Neural cell (in vitro differentiated cells): ENCODE data around the gene SNTB2. TPM values are rescaled to one million over a fixed set of nuclear protein-coding genes. Genes with fewer than 3 reads are reported as not detected.

ENCODE experiments used
- H2AFZ ChIP-seq: fragments of 200-600, 300-800 bp; sonication (generic), shearing (Covaris generic); 2 replicates; pipeline ENCODE4 v1.6.0; 2014; ENCODE audit warnings: low read depth, mild to moderate bottlenecking, antibody characterized with exemption, low read length, moderate library complexity
- H3F3A ChIP-seq: fragments of 200-600 bp; shearing (Covaris generic); 2 replicates; pipeline ENCODE4 v1.6.1; 2016; ENCODE audit warnings: mild to moderate bottlenecking, moderate library complexity, mixed read lengths, antibody characterized with exemption, low read length; ENCODE audit not compliant: insufficient read depth, poor library complexity, severe bottlenecking
- H3K27ac ChIP-seq: fragments of 200-600, 300-800 bp; sonication (generic), shearing (Covaris generic); 2 replicates; pipeline ENCODE4 v1.5.1; 2014; ENCODE audit warnings: mild to moderate bottlenecking, low read length, moderate library complexity
- H3K27me3 ChIP-seq: fragments of 300-800, 200-600 bp; sonication (generic), shearing (Covaris generic); 2 replicates; pipeline ENCODE4 v1.6.0; 2014; ENCODE audit warnings: mild to moderate bottlenecking, low read depth, low read length, moderate library complexity; ENCODE audit not compliant: insufficient read depth
- H3K36me3 ChIP-seq: fragments of 300-800, 200-600 bp; sonication (generic), shearing (Covaris generic); 2 replicates; pipeline ENCODE4 v1.5.1; 2014; ENCODE audit warnings: mild to moderate bottlenecking, antibody characterized with exemption, low read length, moderate library complexity; ENCODE audit not compliant: insufficient read depth
- H3K4me2 ChIP-seq: fragments of 300-800, 200-600 bp; sonication (generic), shearing (Covaris generic); 2 replicates; pipeline ENCODE4 v1.6.0; 2014; ENCODE audit warnings: mild to moderate bottlenecking, low read length
- H3K4me3 ChIP-seq: fragments of 300-800, 200-600 bp; sonication (generic), shearing (Covaris generic); 2 replicates; pipeline ENCODE4 v1.5.1; 2014; ENCODE audit warnings: mild to moderate bottlenecking, low read length, moderate library complexity
- H3K79me2 ChIP-seq: fragments of 200-600 bp; shearing (Covaris generic); replicated peaks from 2 replicates; pipeline ENCODE4 v1.6.0; 2014; ENCODE audit warnings: mild to moderate bottlenecking, low read length, moderate library complexity; ENCODE audit not compliant: insufficient read depth
- H3K9ac ChIP-seq: fragments of 300-800, 200-600 bp; sonication (generic), shearing (Covaris generic); 2 replicates; pipeline ENCODE4 v1.6.1; 2016; ENCODE audit warnings: mild to moderate bottlenecking, low read length, mixed read lengths
- H3K9me2 ChIP-seq: fragments of 200-600 bp; shearing (Covaris generic); 2 replicates; pipeline ENCODE4 v1.6.1; 2016; ENCODE audit warnings: mild to moderate bottlenecking, low read length, mixed read lengths; ENCODE audit not compliant: insufficient read depth
- H3K9me3 ChIP-seq: fragments of 200-600, 300-800 bp; sonication (generic), shearing (Covaris generic); 2 replicates; pipeline ENCODE4 v1.6.1; 2016; ENCODE audit warnings: mild to moderate bottlenecking, mixed run types, low read length, moderate library complexity, mixed read lengths
- H4K20me1 ChIP-seq: fragments of 200-600 bp; shearing (Covaris generic); 2 replicates; pipeline ENCODE4 v1.6.1; 2016; ENCODE audit warnings: mild to moderate bottlenecking, mixed run types; ENCODE audit not compliant: insufficient read depth
- EP300 ChIP-seq: fragments of 450-650 bp; conservative IDR thresholded peaks from 2 replicates; pipeline ENCODE4 v1.6.1; 2014; ENCODE audit warnings: antibody characterized with exemption, mild to moderate bottlenecking, moderate library complexity; ENCODE audit not compliant: poor library complexity, severe bottlenecking
- EZH2 ChIP-seq: fragments of 200-600, 300-800 bp; shearing (Covaris generic), sonication (generic); IDR thresholded peaks from 2 replicates; pipeline ENCODE4 v1.6.1; 2014; ENCODE audit warnings: antibody characterized with exemption, low read length, borderline replicate concordance, mild to moderate bottlenecking; ENCODE audit not compliant: insufficient read depth, poor library complexity, severe bottlenecking
- MXI1 ChIP-seq: fragments of 450-650 bp; conservative IDR thresholded peaks from 2 replicates; pipeline ENCODE4 v1.6.1; 2014; ENCODE audit warnings: antibody characterized with exemption, mild to moderate bottlenecking; ENCODE audit not compliant: poor library complexity, severe bottlenecking
- POLR2AphosphoS5 ChIP-seq: IDR thresholded peaks from 2 replicates; pipeline ENCODE4 v1.6.1; 2012
- RAD21 ChIP-seq: fragments of 450-650 bp; conservative IDR thresholded peaks from 2 replicates; pipeline ENCODE4 v1.6.1; 2014; ENCODE audit warnings: antibody characterized with exemption, mild to moderate bottlenecking, moderate library complexity
- SMC3 ChIP-seq: fragments of 450-650 bp; conservative IDR thresholded peaks from 2 replicates; pipeline ENCODE4 v1.6.1; 2014; ENCODE audit warnings: antibody characterized with exemption, mild to moderate bottlenecking, moderate library complexity; ENCODE audit not compliant: poor library complexity
- TAF1 ChIP-seq: IDR thresholded peaks from 2 replicates; pipeline ENCODE4 v1.6.1; 2012; ENCODE audit warnings: low read depth
- polyA plus RNA-seq: library from polyadenylated mRNA; depleted of rRNA; stranded (reverse); fragments of >200 nt; gene quantifications from 2 replicates; pipeline ENCODE4 v1.2.3, GENCODE V29; 2014
- TF ChIP-seq, protein P1 (sequence below): IDR thresholded peaks from 2 replicates; pipeline ENCODE4 v1.6.1; 2012; ENCODE audit warnings: borderline replicate concordance
- TF ChIP-seq, protein P2 (sequence below): fragments of 450-650 bp; IDR thresholded peaks from 2 replicates; pipeline ENCODE4 v1.5.1; 2014; ENCODE audit warnings: antibody characterized with exemption, mild to moderate bottlenecking, moderate library complexity; ENCODE audit not compliant: poor library complexity, severe bottlenecking

Gene SNTB2
- polyA plus RNA-seq, 1 donor from 2014 or later: 7.0 TPM

DNA sequence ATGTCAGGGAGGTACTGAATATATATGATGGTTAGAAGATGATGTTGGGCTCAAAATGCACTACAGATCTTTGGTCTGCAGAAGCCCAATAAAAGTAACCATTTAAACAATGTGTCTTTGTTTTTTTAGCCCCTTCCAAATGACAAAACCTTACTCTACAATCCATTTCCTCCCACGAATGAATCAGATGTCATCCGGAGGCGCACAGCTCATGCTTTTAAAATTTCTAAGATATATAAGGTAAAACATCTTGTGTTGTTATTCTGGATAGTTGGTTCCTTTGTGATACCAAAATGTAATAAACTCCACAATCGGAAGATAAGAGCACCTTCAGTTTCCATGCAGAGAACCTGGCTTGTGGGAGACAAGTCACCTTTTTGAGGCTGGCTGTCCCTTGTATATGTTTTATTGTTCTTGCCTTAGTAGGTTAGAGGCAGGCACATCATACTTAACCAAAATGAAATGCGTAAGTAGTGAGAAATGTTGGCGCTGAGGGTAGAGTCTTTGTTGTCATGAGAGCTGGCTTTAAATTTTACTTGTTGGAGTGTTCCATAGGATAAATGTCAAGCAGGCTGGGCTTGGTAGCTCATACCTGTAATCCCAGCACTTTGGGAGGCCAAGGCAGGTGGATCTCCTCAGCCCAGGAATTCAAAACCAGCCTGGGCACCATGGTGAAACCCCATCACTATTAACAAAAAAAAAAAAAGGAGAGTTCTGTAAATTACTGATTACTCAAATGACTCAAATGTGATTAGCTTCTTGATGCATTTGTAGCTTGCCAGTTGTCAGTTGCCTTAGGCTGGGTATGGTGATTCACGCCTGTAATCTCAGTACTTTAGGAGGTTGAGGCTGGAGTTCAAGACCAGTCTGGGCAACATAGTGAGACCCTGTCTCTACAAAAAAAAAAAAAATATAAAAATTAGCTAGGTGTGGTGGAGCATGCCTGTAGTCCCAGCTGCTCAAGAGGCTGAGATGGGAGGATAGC lies 19.7 kb upstream of the SNTB2 start (continued):
- TF ChIP-seq RAD21: no peak
- TF ChIP-seq POLR2AphosphoS5: no peak

DNA sequence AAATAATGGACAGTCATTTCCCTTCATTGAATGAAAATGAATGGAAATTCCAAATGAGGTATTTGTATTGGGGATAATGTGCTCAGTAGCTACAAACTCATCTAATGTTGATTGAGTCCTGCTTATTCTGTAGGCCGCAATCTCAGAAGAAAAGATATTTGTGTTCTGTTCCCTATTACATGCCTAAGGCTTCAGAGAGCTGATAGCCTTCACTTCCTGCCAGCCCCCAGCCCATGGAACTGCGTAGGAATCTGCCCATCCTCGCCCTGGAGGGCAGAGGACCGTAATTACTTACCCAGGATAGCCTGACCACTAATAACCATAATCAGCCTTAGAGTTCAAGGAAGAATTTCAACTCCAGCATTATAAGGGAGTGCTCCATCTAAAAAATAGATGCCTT lies 17.9 kb upstream of the SNTB2 start:
- H3K9me2 ChIP-seq: no peaks in the 10 kb centered on the region
- H4K20me1 ChIP-seq: no peaks in the 10 kb centered on the region
- H3F3A ChIP-seq: no peaks in the 10 kb centered on the region
- no peak overlapping the region for H3K4me3 ChIP-seq
- no peaks in the 10 kb centered on the region for H3K79me2 ChIP-seq
- H3K9me3 ChIP-seq: no peaks in the 10 kb centered on the region
- no peak overlapping the region for H3K27ac ChIP-seq
- H2AFZ ChIP-seq: no peak overlapping the region
- peaks cover 13% of the 10 kb centered on the region for H3K36me3 ChIP-seq
- TF ChIP-seq MXI1: no peak
- no peaks in the 10 kb centered on the region for H3K27me3 ChIP-seq
- no peak overlapping the region for H3K4me2 ChIP-seq
- H3K9ac ChIP-seq: no peak overlapping the region

DNA sequence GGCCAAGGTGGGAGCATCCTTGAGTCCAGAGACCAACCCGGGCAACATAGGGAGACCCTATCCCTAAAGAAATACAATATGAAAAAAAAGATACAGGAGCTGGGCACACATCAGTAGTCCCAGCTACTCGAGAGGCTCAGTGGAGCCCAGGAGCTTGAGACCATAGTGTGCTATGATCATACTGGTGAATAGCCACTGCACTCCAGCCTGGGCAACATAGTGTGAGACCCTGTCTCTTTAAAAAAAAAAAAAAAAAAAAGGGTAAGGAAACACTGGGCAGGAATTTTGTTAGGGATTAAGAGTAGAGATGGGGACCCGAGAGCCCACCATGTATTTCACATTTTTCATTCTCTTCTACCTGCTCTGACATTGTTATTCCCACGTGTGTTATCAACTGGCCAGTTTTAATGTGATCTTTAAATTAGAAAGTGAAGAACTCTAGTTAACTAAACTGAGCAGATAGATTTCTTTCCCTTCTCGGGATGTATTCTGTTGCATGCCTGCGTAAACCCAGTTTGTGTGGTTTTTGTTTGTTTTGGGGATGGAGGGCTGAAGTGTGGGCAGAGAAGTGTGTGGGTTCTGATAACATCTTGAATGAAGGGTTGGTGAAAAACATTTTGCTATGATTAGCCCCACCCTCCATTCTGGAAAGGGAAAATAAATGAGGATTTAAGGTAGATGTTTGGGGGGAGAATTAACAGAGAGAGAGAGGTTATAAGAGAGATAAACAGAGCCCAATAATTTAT lies 17.2 kb upstream of the SNTB2 start:
- Histone ChIP-seq H3K9me2 (no peaks in the 10 kb centered on the region), H3K36me3 (peaks cover 13% of the 10 kb centered on the region), H3K4me3 (no peak overlapping the region), H3F3A (no peaks in the 10 kb centered on the region), H3K9me3 (no peaks in the 10 kb centered on the region), H3K79me2 (no peaks in the 10 kb centered on the region), H4K20me1 (no peaks in the 10 kb centered on the region), H3K27ac (no peak overlapping the region), H3K27me3 (no peaks in the 10 kb centered on the region), H3K4me2 (no peak overlapping the region), H3K9ac (no peak overlapping the region), H2AFZ (no peak overlapping the region)
- no peak for TF ChIP-seq EZH2
- TF ChIP-seq SMC3: no peak
- TF ChIP-seq, protein P1, sequence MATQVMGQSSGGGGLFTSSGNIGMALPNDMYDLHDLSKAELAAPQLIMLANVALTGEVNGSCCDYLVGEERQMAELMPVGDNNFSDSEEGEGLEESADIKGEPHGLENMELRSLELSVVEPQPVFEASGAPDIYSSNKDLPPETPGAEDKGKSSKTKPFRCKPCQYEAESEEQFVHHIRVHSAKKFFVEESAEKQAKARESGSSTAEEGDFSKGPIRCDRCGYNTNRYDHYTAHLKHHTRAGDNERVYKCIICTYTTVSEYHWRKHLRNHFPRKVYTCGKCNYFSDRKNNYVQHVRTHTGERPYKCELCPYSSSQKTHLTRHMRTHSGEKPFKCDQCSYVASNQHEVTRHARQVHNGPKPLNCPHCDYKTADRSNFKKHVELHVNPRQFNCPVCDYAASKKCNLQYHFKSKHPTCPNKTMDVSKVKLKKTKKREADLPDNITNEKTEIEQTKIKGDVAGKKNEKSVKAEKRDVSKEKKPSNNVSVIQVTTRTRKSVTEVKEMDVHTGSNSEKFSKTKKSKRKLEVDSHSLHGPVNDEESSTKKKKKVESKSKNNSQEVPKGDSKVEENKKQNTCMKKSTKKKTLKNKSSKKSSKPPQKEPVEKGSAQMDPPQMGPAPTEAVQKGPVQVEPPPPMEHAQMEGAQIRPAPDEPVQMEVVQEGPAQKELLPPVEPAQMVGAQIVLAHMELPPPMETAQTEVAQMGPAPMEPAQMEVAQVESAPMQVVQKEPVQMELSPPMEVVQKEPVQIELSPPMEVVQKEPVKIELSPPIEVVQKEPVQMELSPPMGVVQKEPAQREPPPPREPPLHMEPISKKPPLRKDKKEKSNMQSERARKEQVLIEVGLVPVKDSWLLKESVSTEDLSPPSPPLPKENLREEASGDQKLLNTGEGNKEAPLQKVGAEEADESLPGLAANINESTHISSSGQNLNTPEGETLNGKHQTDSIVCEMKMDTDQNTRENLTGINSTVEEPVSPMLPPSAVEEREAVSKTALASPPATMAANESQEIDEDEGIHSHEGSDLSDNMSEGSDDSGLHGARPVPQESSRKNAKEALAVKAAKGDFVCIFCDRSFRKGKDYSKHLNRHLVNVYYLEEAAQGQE: no peak
- TF ChIP-seq, protein P2, sequence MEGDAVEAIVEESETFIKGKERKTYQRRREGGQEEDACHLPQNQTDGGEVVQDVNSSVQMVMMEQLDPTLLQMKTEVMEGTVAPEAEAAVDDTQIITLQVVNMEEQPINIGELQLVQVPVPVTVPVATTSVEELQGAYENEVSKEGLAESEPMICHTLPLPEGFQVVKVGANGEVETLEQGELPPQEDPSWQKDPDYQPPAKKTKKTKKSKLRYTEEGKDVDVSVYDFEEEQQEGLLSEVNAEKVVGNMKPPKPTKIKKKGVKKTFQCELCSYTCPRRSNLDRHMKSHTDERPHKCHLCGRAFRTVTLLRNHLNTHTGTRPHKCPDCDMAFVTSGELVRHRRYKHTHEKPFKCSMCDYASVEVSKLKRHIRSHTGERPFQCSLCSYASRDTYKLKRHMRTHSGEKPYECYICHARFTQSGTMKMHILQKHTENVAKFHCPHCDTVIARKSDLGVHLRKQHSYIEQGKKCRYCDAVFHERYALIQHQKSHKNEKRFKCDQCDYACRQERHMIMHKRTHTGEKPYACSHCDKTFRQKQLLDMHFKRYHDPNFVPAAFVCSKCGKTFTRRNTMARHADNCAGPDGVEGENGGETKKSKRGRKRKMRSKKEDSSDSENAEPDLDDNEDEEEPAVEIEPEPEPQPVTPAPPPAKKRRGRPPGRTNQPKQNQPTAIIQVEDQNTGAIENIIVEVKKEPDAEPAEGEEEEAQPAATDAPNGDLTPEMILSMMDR: no peak
- TF ChIP-seq POLR2AphosphoS5: no peak
- no peak for TF ChIP-seq MXI1
- TF ChIP-seq TAF1: no peak
- TF ChIP-seq RAD21: no peak
- TF ChIP-seq EP300: no peak
